ENCODE data around the gene PON1.

The PON1 gene

GRCh38 chr7:95318501-95319100 lies 5.7 kb downstream of the PON1 start:
- H3K4me3 ChIP-seq (ENCODE audit: low read length), result no peak overlapping the region
- TF ChIP-seq CTCF (conservative IDR thresholded peaks at IDR 0.05; ENCODE audit: low read depth, low read length), result no peak
- DNase-seq (ENCODE audit: low read depth), result no peak

- TF ChIP-seq CTCF (conservative IDR thresholded peaks at IDR 0.05; ENCODE audit: low read depth, low read length), result no peak
- DNase-seq (ENCODE audit: low read depth), result no peak
- H3K4me3 ChIP-seq (ENCODE audit: low read length), result no peak overlapping the region
Observed at GRCh38 chr7:95317966-95318365, 6.4 kb downstream of the PON1 start.

- H3K4me3 ChIP-seq (ENCODE audit: low read length), result no peak overlapping the region
- TF ChIP-seq CTCF (conservative IDR thresholded peaks at IDR 0.05; ENCODE audit: low read depth, low read length), result no peak
- DNase-seq (ENCODE audit: low read depth), result no peak
Observed at GRCh38 chr7:95317546-95317945, 6.8 kb downstream of the PON1 start.

- H3K4me3 ChIP-seq (ENCODE audit: low read length), result no peak overlapping the region
- no peak for TF ChIP-seq CTCF (conservative IDR thresholded peaks at IDR 0.05; ENCODE audit: low read depth, low read length)
- no peak for DNase-seq (ENCODE audit: low read depth)
Observed at GRCh38 chr7:95316588-95316987, 7.7 kb downstream of the PON1 start.

GRCh38 chr7:95312561-95312960 lies 11.8 kb downstream of the PON1 start:
- no peak for TF ChIP-seq CTCF (conservative IDR thresholded peaks at IDR 0.05; ENCODE audit: low read depth, low read length)
- no peak overlapping the region for H3K4me3 ChIP-seq (ENCODE audit: low read length)
- DNase-seq (ENCODE audit: low read depth), result no peak

- H3K4me3 ChIP-seq (ENCODE audit: low read length), result no peak overlapping the region
- no peak for TF ChIP-seq CTCF (conservative IDR thresholded peaks at IDR 0.05; ENCODE audit: low read depth, low read length)
- DNase-seq (ENCODE audit: low read depth), result no peak
Observed at GRCh38 chr7:95311389-95311788, 12.9 kb downstream of the PON1 start.

- DNase-seq (ENCODE audit: low read depth), result no peak
- H3K4me3 ChIP-seq (ENCODE audit: low read length), result no peak overlapping the region
- TF ChIP-seq CTCF (conservative IDR thresholded peaks at IDR 0.05; ENCODE audit: low read depth, low read length), result no peak
Observed at GRCh38 chr7:95309951-95310350, 14.4 kb downstream of the PON1 start.

Measured in retinal pigment epithelial cell (primary cell).